Fibroblast of villous mesenchyme (primary cell): ENCODE results near the gene RARA. TPM values are rescaled to one million over a fixed set of nuclear protein-coding genes. Genes with fewer than 3 reads are reported as not detected.

ENCODE experiments used
- DNase-seq: peaks from one replicate; pipeline ENCODE4 v3.0.0-alpha.2; 2010; ENCODE audit warnings: low read depth
- H3K4me3 ChIP-seq: 2 replicates; pipeline ENCODE4 v1.5.1; 2011; ENCODE audit warnings: low read depth, mild to moderate bottlenecking, low read length
- total RNA-seq: library from RNA; depleted of rRNA; stranded (reverse); fragments of >200 nt; gene quantifications from 2 replicates; pipeline ENCODE4 v1.2.3, GENCODE V29; 2012
- TF ChIP-seq, protein P1 (sequence below): IDR thresholded peaks from 2 replicates; pipeline ENCODE4 v1.5.1; 2012; ENCODE audit warnings: low read depth, mild to moderate bottlenecking, low read length; ENCODE audit not compliant: insufficient read depth

RARA gene
- total RNA-seq, 1 donor: 20.3 TPM

- no peak overlapping the region for H3K4me3 ChIP-seq
- TF ChIP-seq, protein P1, sequence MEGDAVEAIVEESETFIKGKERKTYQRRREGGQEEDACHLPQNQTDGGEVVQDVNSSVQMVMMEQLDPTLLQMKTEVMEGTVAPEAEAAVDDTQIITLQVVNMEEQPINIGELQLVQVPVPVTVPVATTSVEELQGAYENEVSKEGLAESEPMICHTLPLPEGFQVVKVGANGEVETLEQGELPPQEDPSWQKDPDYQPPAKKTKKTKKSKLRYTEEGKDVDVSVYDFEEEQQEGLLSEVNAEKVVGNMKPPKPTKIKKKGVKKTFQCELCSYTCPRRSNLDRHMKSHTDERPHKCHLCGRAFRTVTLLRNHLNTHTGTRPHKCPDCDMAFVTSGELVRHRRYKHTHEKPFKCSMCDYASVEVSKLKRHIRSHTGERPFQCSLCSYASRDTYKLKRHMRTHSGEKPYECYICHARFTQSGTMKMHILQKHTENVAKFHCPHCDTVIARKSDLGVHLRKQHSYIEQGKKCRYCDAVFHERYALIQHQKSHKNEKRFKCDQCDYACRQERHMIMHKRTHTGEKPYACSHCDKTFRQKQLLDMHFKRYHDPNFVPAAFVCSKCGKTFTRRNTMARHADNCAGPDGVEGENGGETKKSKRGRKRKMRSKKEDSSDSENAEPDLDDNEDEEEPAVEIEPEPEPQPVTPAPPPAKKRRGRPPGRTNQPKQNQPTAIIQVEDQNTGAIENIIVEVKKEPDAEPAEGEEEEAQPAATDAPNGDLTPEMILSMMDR: no peak
- no peak for DNase-seq
Measured at GRCh38 chr17:40312131-40312731, 3.3 kb downstream of the RARA start.

DNA sequence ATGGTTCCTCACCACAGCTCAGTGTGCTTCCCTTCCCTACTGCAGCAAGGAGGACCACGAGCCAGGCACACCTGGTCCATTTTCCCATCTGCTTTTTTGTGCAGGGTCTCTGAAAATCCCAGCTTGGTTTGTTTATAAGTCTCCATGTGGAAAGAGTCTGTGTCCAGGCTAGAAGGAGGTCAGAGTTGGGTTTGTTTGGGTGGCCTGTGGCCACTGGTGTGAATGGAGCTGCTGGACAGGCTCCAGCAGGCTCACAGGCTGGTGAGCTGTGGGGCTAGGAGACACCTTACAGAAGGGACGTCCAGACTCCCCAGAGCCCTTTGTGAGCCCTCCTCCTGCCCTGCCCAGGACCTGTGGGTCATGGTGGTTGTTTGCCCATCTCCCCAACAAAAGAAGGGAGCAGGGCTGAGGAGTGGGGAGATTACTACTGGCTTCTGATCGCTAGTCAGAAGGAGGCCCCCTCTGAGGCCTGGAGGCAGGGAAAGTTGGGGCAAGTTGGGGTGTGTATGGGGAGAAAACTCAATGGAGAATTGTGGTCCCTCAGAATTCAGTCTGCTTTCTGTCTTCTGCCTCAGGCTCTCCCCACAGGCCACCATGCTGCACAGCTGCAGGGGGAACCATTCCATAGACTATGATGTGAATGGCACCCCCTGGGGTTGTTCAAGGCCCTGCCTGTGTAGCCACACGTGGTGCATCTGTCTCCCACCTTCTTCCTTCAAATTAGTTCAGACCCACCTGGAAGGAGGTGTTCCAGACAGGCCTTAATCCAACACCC is 4.1 kb downstream of the RARA start:
- no peak overlapping the region for H3K4me3 ChIP-seq
- TF ChIP-seq, protein P1: no peak
- peak; percentile 56 for DNase-seq

DNA sequence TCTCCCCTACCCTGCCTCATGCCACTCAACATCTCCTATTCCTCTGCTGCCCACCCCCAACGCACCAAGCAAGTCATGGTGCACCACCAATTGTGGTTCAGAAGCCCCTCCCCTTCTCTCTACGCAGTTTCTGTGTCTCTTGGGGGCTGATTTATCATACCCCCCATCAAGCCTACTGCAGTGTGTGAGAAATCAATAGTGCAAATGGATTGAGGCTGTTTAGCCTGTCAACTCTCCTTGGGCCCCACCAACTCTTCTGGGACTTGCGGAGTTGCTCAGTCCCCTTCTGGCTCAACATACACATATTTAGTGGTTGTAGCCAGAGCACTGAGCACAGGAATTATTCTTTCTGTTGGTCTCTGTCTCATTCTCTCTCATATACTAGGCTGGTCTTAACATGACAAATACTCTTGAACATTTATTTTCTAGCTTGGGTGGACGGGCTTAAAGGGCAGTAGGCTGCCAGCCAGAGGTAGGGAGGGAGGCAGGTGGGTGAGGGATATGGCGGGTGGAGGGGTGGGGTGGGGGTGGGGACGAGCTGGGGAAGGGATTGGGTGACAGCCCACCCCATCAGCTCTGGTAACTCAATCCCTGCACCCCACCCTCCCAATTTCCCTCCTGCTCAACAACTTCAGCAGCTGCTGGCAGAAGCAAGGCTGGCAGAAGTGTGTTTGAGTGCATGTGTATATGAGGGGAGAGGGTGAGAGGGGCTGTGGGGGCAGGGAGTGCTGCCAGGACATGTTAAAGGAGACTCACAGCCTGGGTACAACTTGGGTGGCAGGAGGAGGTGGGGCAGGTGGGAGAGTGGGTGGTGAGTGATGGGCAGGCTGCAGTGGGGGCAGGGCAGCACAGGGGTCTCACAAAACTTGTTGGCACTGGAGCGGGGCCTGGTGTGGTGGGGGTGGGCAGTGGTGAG is 4.9 kb downstream of the RARA start:
- H3K4me3 ChIP-seq: no peak overlapping the region
- TF ChIP-seq, protein P1: no peak
- no peak for DNase-seq

DNA sequence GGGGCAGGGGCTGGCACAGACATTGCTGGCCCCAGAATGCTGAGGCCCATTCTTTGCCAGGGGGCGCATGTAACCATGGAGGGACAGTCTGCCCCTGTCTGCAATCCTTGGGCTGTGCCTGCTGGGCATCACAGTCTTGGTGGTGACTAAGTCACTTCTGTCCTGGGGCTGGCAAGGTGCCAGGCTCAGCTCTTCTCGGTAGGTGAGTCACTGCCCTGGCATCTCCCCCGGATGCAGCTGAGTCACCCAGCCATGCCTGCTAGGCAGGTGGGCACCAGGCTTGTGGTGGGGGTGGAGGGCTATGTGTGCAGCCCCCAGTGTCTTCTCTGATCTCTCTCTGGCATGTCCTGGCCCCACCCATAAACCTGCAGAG is 5.6 kb downstream of the RARA start:
- TF ChIP-seq, protein P1: no peak
- peak; percentile 84 for DNase-seq
- no peak overlapping the region for H3K4me3 ChIP-seq

GRCh38 chr17:40315206-40315605 is 6.2 kb downstream of the RARA start:
- DNase-seq: no peak
- no peak overlapping the region for H3K4me3 ChIP-seq
- TF ChIP-seq, protein P1: no peak

- no peak for DNase-seq
- TF ChIP-seq, protein P1: no peak
- H3K4me3 ChIP-seq: no peak overlapping the region
Measured at GRCh38 chr17:40315678-40316570, 6.9 kb downstream of the RARA start.
